HG02973 (cell line): ENCODE results near the gene KCND2.
"Not testable (repeated sequence)": the region's sequence is repeated elsewhere in the genome, so short reads cannot be mapped to it uniquely, and the experiment has no call there.

Experiments
- ATAC-seq: cut with Tn5 transposase; IDR thresholded peaks from one replicate; pipeline ENCODE4 v1.9.1; 2021; ENCODE audit warnings: moderate library complexity; ENCODE audit not compliant: unreplicated experiment

Gene KCND2

GRCh38 chr7:120735791-120736190, 462.8 kb downstream of the KCND2 start:
- ATAC-seq, result no peak

- no peak for ATAC-seq
Measured at GRCh38 chr7:120738816-120739215, 465.8 kb downstream of the KCND2 start.

GRCh38 chr7:120740348-120740747, 467.4 kb downstream of the KCND2 start:
- ATAC-seq, result no peak

GRCh38 chr7:120741371-120742042, 468.5 kb downstream of the KCND2 start:
- ATAC-seq, result no peak

- ATAC-seq, result no peak
Measured at GRCh38 chr7:120742372-120742771, 469.4 kb downstream of the KCND2 start.

- no peak for ATAC-seq
Measured at GRCh38 chr7:120743128-120743527, 470.2 kb downstream of the KCND2 start.

- ATAC-seq, result peak; percentile 88
Measured at GRCh38 chr7:120760050-120760449, 487.1 kb downstream of the KCND2 start.

GRCh38 chr7:120760851-120761250, 487.9 kb downstream of the KCND2 start:
- ATAC-seq, result no peak

- no peak for ATAC-seq
Measured at GRCh38 chr7:120770206-120770605, 497.2 kb downstream of the KCND2 start.

- ATAC-seq, result no peak
Measured at GRCh38 chr7:120774481-120774880, 501.5 kb downstream of the KCND2 start.

GRCh38 chr7:120775755-120776154, 502.8 kb downstream of the KCND2 start:
- ATAC-seq, result no peak

- ATAC-seq, result not testable (repeated sequence)
Measured at GRCh38 chr7:120779078-120779477, 506.1 kb downstream of the KCND2 start.

- not testable (repeated sequence) for ATAC-seq
Measured at GRCh38 chr7:120780451-120780850, 507.5 kb downstream of the KCND2 start.

- no peak for ATAC-seq
Measured at GRCh38 chr7:120780938-120781337, 508.0 kb downstream of the KCND2 start.

- ATAC-seq, result not testable (repeated sequence)
Measured at GRCh38 chr7:120781924-120782323, 508.9 kb downstream of the KCND2 start.

- no peak for ATAC-seq
Measured at GRCh38 chr7:120783273-120783672, 510.3 kb downstream of the KCND2 start.

GRCh38 chr7:120783721-120784120, 510.7 kb downstream of the KCND2 start:
- no peak for ATAC-seq

GRCh38 chr7:120785095-120785494, 512.1 kb downstream of the KCND2 start:
- no peak for ATAC-seq

GRCh38 chr7:120792091-120792860, 519.3 kb downstream of the KCND2 start:
- ATAC-seq, result peak; percentile 94

GRCh38 chr7:120792861-120793130, 519.8 kb downstream of the KCND2 start:
- no peak for ATAC-seq

- ATAC-seq, result no peak
Measured at GRCh38 chr7:120793213-120793936, 520.4 kb downstream of the KCND2 start.
